ENCODE data around the gene FHL3.

DNA sequence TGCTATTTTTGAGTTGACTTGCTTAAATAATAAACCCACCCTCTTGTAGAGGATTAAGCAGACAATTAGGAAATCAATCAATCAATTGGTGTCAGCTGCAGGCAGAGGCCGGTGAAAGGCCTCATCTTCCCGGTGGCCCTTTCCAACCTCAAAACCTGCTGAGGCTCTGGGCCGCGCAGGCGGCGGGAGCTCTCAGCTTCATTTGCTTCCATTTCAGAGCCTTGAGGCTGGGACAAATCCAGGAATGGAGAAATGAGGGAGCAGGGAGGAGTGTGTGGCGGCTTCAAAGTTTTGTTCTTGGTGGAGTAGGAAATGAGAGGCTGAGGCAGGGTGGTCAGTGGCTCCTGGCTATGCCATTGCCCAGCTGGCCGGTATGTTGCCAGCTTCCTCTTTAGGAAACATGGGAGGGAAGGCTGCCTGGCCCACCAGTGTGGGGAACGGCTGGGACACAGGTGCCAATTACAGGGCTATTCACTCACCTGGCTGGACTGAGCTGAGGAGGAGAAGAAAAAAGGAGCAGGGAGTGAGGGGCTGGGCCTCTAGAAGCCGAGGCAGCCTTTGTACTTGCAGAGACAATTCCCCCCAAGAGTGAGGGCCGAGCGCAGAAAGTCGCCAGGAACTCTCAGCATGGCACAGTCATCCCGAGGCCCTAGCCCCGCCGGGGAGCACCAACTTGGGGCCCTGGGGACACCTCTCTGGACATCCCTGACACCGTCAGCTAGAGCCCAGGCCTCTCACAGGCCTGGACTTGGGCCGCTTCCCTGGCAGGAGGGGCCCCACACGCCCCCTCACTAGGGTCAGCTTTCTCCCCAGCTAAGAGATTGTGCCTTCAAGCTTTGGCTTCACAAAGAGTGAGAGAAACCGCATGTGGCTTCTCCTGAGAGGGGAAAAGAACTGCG lies 36.9 kb upstream of the FHL3 start:
- TF ChIP-seq, protein P1, sequence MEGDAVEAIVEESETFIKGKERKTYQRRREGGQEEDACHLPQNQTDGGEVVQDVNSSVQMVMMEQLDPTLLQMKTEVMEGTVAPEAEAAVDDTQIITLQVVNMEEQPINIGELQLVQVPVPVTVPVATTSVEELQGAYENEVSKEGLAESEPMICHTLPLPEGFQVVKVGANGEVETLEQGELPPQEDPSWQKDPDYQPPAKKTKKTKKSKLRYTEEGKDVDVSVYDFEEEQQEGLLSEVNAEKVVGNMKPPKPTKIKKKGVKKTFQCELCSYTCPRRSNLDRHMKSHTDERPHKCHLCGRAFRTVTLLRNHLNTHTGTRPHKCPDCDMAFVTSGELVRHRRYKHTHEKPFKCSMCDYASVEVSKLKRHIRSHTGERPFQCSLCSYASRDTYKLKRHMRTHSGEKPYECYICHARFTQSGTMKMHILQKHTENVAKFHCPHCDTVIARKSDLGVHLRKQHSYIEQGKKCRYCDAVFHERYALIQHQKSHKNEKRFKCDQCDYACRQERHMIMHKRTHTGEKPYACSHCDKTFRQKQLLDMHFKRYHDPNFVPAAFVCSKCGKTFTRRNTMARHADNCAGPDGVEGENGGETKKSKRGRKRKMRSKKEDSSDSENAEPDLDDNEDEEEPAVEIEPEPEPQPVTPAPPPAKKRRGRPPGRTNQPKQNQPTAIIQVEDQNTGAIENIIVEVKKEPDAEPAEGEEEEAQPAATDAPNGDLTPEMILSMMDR (IDR thresholded peaks at IDR 0.05), result no peak
- TF ChIP-seq POLR2A (IDR thresholded peaks at IDR 0.05), result no peak
- no peak for TF ChIP-seq EP300 (IDR thresholded peaks at IDR 0.05)
- no peak for TF ChIP-seq POLR2AphosphoS5 (IDR thresholded peaks at IDR 0.05)

Measured in suprapubic skin (tissue), 4 donors.